ENCODE measurements around the gene BCL2L12.
"Not testable (repeated sequence)": the region's sequence is repeated elsewhere in the genome, so short reads cannot be mapped to it uniquely, and the experiment has no call there.

The BCL2L12 gene

GRCh38 chr19:49718511-49718910 is 52.8 kb downstream of the BCL2L12 start:
- no peak for DNase-seq

GRCh38 chr19:49718991-49719390 is 53.3 kb downstream of the BCL2L12 start:
- no peak for DNase-seq

- not testable (repeated sequence) for DNase-seq
These were observed 53.7 kb downstream of the BCL2L12 start for GRCh38 chr19:49719420-49719819.

Measured in activated gamma-delta T cell (primary cell).